ENCODE measurements around the gene SAMHD1. TPM values are rescaled to one million over a fixed set of nuclear protein-coding genes. Genes with fewer than 3 reads are reported as not detected.

The SAMHD1 gene
- total RNA-seq, 2 experiments from 2014 or later, result 29.9 to 33.5 TPM

DNA sequence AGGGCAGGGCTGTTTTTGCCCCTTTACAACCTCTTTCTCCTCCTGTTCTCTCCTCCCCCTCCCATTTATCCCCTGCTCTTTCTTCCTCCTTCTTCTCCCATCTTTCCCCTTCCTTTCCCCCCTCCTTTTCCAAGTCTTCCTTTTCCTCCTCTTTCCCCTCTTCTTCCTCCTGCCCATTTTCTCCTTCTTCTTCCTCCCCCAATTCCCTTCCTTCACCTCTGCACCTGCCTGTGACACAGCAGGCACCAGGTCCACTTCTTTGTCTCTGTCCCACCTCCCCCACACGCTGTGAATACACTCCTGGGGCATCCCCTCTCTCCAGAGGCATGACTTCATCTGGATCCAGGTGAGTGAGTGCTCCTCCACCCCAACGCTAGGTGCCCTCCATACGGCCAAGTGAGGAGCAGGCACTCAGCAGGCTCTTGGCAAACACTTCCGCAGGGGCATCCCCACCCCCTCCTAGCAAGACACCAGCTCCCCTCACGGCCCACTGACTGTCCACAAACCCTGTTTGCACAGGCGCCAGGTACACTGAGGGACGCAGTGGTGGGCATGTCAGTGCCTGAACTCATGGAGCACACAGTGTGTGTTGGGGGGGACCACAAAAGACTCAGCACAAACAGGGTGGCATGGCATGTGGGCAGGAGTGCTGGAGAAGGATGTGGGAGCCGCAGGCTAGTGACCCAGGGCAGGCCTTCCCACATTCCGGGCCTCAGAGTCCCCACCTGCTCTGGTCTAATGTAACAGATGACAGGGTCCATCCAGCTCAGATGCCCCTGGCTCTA is 86.2 kb downstream of the SAMHD1 start:
- DNase-seq, result no peak
- no peaks in the 10 kb centered on the region for H3K4me1 Mint-ChIP-seq (ENCODE audit: low read depth)
- intact Hi-C loops (cut with micrococcal nuclease), result loop anchor here (2.0 kb wide), 1 partner anchor 30 kb away; no protein-coding TSS in a partner anchor
- no peak overlapping the region for H3K27ac Mint-ChIP-seq
- no peaks in the 10 kb centered on the region for H3K36me3 Mint-ChIP-seq (ENCODE audit: low read depth)
- CTCF ChIA-PET, result interaction anchor here (1.2 to 2.1 kb wide), 2 partner anchors 22 to 30 kb away, joined by 5 to 11 read pairs; no protein-coding TSS in a partner anchor
- peak overlapping the region; percentile 77 for H3K4me3 Mint-ChIP-seq
- no peaks in the 10 kb centered on the region for H3K9me3 Mint-ChIP-seq
- peaks cover 21% of the 10 kb centered on the region for H3K27me3 Mint-ChIP-seq (ENCODE audit: low read depth)

DNA sequence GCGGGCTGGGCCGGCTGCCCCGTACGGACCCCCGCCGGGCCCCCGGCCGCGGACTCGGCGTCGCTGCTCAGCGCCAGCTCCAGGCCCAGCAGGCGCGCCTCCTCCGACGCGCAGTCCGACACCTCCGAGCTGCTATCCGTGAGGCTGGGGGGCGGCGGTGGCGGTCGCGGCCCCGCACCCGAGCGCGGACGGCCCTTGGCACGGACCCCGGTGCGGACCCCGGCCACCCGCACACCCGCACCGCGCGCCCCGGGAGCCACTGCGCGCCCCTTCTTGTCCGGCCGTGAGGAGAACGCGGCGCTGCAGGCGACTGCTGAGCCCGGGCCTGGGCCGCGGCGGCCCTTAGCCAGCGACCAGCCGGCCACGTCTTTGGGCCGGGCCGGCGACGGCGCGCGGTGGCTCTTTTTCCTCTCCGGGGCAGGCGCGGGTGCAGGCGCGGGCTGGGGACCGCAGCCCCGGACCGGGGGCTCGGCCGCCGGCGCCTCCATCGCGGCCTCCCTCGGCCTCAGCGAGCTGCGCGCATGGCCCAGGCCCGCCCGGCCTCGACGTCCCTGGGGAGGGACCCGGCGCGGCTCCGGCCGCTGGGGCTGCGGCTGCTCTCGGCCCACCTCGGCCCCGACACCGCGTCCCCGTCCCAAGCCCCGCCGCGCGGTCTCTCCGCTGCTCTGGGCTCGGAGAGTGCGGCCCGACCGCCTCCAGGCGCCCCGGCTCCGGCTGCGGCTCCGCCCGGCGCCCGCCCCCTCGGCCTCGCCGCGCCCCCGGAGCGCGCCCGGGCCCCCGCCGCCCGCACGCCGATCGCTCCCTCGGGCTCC is 88.4 kb downstream of the SAMHD1 start:
- CTCF ChIA-PET, result interaction anchor here (0.6 to 2.1 kb wide), 12 partner anchors 9 to 230 kb away, joined by 3 to 11 read pairs (median 4); partner anchors contain the start of gene DSN1
- H3K4me1 Mint-ChIP-seq (ENCODE audit: low read depth), result no peaks in the 10 kb centered on the region
- no peak overlapping the region for H3K27ac Mint-ChIP-seq
- DNase-seq, result no peak
- no peaks in the 10 kb centered on the region for H3K36me3 Mint-ChIP-seq (ENCODE audit: low read depth)
- H3K4me3 Mint-ChIP-seq, result no peak overlapping the region
- peaks cover 21% of the 10 kb centered on the region for H3K27me3 Mint-ChIP-seq (ENCODE audit: low read depth)
- intact Hi-C loops (cut with micrococcal nuclease), result no loop called here
- H3K9me3 Mint-ChIP-seq, result no peaks in the 10 kb centered on the region

DNA sequence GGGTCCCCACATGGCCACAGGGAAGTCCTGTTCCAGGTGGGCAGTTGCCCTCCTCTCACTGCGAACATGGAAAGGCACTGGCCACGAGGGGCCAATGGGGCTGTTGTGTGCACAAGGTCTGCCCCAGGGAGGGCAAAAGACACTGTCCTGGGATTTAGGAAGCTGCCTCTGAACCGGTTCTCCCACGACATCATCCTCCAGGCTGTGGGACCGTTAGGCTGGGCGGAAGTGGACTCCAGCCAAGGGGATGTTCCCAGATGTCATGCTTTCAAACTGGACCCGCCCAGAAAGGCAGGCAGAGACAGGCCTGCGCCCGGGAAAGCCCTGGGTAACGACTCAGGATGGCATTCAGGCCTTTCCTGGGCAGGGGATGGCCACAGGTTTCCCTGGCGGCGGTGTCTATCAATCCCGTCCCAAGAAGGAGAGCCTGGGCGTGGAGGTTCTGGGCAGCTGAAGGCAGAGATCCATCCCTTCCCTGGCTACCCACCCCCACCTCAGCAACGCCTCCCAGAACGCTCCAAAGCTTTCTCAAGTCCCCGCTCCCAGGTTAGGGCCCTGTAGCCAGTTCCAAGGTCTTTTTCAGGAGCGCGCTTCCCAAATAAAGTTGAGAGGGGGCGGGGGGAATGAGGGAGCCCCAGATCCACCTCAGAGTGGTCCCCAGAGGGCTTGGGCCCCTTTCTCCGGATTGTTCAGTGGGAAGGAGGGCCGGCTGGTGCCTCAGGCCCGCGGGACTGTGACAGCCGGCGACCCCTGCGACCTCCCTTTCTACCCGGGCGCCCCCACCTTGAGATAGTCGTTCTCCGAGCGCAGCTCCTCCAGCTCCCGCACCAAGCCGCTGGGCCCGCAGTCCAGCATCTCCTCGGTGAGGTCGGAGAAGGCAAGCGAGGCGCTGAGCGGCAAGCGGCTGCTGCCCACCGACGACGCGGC is 89.4 kb downstream of the SAMHD1 start:
- Mint-ChIP-seq H3K9me3 (no peaks in the 10 kb centered on the region), H3K36me3 (ENCODE audit: low read depth) (no peaks in the 10 kb centered on the region), H3K4me1 (ENCODE audit: low read depth) (peaks cover 2% of the 10 kb centered on the region), H3K27me3 (ENCODE audit: low read depth) (peaks cover 21% of the 10 kb centered on the region), H3K27ac (no peak overlapping the region), H3K4me3 (peak overlapping the region; percentile 28)
- intact Hi-C loops (cut with micrococcal nuclease), result no loop called here
- DNase-seq, result no peak
- CTCF ChIA-PET, result interaction anchor here (0.6 to 2.0 kb wide), 2 partner anchors 27 to 251 kb away, joined by 4 to 5 read pairs; no protein-coding TSS in a partner anchor

DNA sequence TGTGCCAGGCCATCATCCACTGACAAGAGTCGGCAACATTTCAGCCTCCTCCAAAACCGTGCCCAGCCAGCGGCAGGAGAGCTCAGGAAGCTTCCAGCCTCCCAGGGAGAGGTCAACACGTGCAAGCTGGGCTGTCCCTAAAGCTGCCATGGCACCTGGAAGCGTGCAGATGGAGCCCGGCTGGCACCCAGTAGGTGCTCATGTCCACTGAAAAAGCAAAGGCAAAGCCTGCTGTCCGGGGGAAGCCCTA is 90.0 kb downstream of the SAMHD1 start:
- Mint-ChIP-seq H3K9me3 (no peaks in the 10 kb centered on the region), H3K4me3 (peak overlapping the region; percentile 0), H3K36me3 (ENCODE audit: low read depth) (no peaks in the 10 kb centered on the region), H3K27me3 (ENCODE audit: low read depth) (peaks cover 21% of the 10 kb centered on the region), H3K4me1 (ENCODE audit: low read depth) (peaks cover 8% of the 10 kb centered on the region), H3K27ac (no peak overlapping the region)
- intact Hi-C loops (cut with micrococcal nuclease), result no loop called here
- DNase-seq, result no peak
- CTCF ChIA-PET, result interaction anchor here (0.6 to 2.0 kb wide), 3 partner anchors 26 to 250 kb away, joined by 3 to 5 read pairs (median 4); no protein-coding TSS in a partner anchor

DNA sequence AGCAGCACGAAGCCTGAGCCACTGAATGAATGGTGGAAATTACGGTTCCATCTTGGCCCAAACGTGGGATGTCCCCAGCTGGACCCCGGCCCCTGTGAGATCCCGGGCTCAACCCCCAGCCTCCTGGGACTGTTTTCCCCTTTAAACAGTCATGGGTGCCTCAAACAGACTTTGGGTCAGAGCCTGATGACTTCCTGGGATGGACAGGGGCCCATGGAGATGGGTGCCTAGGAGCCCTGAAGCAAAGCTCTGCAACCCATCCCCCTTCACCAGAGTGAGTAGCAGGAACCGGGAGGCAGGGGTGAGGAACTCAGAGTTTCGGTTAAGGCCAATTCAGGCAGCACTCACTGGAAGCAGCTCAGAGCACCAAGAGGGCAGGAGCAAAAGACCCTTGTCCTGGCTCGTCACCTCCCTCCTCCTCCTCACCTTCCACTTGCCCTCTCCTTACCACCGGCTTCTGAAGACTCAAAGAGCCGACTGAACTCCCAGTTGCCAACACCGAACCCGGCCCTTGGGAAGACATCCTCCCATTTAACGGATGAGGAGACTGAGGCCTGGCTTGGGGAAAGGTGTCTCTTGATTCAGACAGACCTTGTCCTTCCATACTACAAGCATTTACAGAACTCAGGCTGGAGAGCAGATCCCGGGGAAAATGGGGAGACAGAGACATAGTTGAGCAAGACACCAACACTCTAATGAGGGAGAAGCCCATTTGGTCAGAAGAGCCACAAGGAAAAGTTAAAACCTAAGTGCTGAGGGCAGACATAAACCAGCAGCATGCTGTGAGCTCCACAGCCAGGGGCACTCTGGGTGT is 90.5 kb downstream of the SAMHD1 start:
- Mint-ChIP-seq H3K4me1 (ENCODE audit: low read depth) (peaks cover 13% of the 10 kb centered on the region), H3K27ac (no peak overlapping the region), H3K27me3 (ENCODE audit: low read depth) (peaks cover 21% of the 10 kb centered on the region), H3K36me3 (ENCODE audit: low read depth) (no peaks in the 10 kb centered on the region), H3K9me3 (no peaks in the 10 kb centered on the region), H3K4me3 (peak overlapping the region; percentile 0)
- DNase-seq, result no peak
- CTCF ChIA-PET, result interaction anchor here (0.7 to 2.0 kb wide), 3 partner anchors 26 to 52 kb away, joined by 3 to 5 read pairs (median 3); no protein-coding TSS in a partner anchor
- intact Hi-C loops (cut with micrococcal nuclease), result no loop called here

DNA sequence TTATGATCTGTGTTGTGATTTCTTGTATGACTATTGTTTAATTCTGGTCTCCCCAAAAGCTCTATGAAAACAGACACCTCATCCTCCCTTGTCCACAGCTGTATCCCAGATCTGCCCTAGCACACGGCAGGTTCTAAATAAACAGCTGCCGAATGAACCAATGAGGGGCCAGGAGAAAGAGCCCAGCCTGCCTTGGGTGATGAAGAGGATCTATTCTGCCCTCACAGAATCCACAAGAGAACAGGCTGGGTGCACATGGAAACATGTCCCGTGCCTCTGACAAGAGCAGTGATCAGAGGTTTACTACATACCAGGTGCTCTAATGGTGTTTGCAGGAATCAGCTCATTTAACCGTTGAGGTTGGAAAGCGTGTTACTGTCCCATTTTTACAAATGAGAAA is 91.2 kb downstream of the SAMHD1 start:
- Mint-ChIP-seq H3K27ac (no peak overlapping the region), H3K9me3 (no peaks in the 10 kb centered on the region), H3K4me3 (no peak overlapping the region), H3K36me3 (ENCODE audit: low read depth) (no peaks in the 10 kb centered on the region), H3K4me1 (ENCODE audit: low read depth) (peaks cover 16% of the 10 kb centered on the region), H3K27me3 (ENCODE audit: low read depth) (peaks cover 17% of the 10 kb centered on the region)
- CTCF ChIA-PET, result interaction anchor here (1.0 kb wide), 1 partner anchor 52 kb away, joined by 3 read pairs; no protein-coding TSS in a partner anchor
- DNase-seq, result no peak
- intact Hi-C loops (cut with micrococcal nuclease), result no loop called here

DNA sequence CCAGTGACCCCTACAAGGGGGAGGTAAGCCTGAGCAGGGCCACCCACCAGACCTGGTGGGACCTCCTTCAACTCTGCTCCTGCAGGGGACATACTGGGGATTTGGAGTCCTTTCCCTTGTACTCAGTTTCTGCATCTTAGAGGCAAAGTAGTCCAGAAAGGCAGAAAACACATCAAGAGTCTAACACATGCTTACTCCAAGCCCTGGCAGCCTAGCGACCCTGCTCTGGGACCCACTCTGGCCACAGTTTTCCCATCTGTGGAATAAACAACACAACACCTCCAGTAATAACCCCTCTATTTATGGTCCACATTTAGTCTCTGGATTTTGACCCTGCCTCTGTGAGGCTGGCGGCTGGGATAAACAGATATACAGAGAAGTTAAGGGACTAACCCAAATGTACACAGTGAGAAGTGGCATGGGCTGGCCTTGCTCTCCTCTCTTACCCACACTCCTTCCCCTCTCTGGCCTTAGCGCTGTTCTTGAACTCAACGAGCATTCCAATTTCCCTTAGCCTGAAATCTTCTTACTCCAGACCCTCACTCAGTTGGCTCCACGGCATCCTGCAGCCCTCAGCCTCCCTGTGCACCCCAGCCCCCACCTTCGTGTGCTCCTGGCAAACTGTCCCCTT is 91.7 kb downstream of the SAMHD1 start:
- H3K27ac Mint-ChIP-seq, result no peak overlapping the region
- CTCF ChIA-PET, result interaction anchor here (1.0 kb wide), 1 partner anchor 51 kb away, joined by 3 read pairs; no protein-coding TSS in a partner anchor
- no peaks in the 10 kb centered on the region for H3K36me3 Mint-ChIP-seq (ENCODE audit: low read depth)

DNA sequence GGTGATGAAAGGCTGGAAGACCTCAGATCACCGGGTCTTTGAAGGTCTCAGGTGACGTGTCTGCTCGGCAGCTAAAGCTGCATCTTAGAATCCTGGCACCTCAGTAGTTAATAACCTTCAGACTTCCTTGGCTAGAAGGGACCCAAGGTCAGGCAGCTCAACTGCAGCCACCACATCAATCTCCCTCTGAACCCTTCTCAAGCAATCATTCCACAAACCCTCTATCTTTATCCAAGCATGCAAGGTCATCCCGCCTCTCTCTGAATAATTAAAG is 92.3 kb downstream of the SAMHD1 start:
- Mint-ChIP-seq H3K36me3 (ENCODE audit: low read depth) (no peaks in the 10 kb centered on the region), H3K9me3 (no peaks in the 10 kb centered on the region), H3K4me1 (ENCODE audit: low read depth) (peaks cover 16% of the 10 kb centered on the region), H3K27ac (no peak overlapping the region), H3K4me3 (no peak overlapping the region), H3K27me3 (ENCODE audit: low read depth) (peaks cover 9% of the 10 kb centered on the region)
- CTCF ChIA-PET, result no interaction called here
- no peak for DNase-seq
- intact Hi-C loops (cut with micrococcal nuclease), result no loop called here

More for the DNA sequence above, 91.7 kb downstream of the SAMHD1 start:
- Mint-ChIP-seq H3K27me3 (ENCODE audit: low read depth) (peaks cover 11% of the 10 kb centered on the region), H3K9me3 (no peaks in the 10 kb centered on the region), H3K4me1 (ENCODE audit: low read depth) (peaks cover 16% of the 10 kb centered on the region), H3K4me3 (no peak overlapping the region)
- intact Hi-C loops (cut with micrococcal nuclease), result no loop called here
- no peak for DNase-seq

DNA sequence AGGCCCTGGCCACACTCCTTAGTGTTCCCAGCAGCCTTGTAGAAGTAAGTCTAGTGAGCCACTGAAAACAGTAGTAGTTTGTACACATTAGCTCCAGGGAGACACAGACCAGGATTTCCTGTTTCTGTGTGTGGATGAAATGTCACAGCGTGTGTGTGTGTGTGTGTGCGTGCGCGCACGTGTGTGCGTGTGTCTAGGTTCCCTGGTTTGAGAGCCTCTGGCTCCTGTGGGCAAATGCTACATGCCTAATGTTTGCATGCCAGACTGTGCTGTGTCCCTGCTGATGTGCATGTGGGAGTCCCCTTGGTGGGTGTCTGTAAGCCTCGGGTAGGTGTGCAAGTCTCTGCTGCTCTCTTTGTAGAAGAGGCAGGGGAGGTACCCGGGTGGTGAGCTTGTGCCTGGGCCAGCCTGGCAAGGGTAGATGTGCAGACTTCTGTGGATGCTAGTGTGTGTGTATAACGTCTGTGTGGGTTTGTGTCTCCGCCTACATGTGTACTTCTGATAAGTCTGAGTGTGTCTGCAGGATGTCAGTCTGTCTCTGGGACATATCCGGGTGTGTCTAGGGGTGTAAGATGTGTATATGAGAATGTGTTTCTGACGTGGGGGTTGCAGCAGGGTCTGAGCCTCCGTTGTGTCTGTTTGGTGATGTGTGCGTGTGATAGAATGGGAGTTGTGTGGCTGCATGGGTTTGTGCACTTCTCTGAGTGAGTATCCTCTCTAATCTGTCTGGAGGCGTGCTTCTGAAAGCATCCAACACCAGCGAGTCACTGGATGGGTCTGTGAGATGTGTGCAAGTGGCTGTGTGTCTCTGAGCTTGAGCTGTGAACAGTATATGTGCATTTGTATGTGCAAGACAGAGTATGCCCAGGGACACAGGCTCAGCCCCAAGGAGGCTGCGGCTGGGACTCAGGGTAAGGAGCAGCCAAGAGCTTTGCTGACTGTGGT is 94.5 kb downstream of the SAMHD1 start:
- peak; percentile 69 for DNase-seq
- Mint-ChIP-seq H3K9me3 (no peaks in the 10 kb centered on the region), H3K4me3 (no peak overlapping the region), H3K27me3 (ENCODE audit: low read depth) (peaks cover 7% of the 10 kb centered on the region), H3K4me1 (ENCODE audit: low read depth) (peaks cover 16% of the 10 kb centered on the region), H3K36me3 (ENCODE audit: low read depth) (no peaks in the 10 kb centered on the region), H3K27ac (no peak overlapping the region)
- intact Hi-C loops (cut with micrococcal nuclease), result loop anchor here (2.0 kb wide), 1 partner anchor 22 kb away; no protein-coding TSS in a partner anchor
- CTCF ChIA-PET, result interaction anchor here (0.9 to 2.5 kb wide), 5 partner anchors 10 to 49 kb away, joined by 3 to 6 read pairs (median 6); no protein-coding TSS in a partner anchor

DNA sequence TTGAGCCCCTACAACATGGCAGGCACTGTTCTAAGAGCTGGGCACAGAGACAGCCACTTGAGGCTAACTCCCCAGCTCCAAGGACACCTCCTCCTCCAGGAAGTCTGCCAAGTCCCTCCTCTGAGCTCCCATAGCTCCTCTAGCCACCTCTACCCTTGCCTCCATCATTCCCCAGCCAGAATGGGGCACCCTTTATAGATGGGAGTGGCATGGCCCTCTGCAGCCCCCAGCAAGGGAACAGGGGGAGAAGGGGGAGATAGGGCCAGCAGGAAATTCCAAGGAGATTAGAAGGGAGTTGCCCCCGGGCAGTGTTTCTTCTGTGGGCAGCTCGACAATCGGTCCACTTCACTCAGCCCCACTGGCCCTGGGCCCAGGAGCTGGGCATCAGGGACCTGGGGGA is 95.3 kb downstream of the SAMHD1 start:
- Mint-ChIP-seq H3K27ac (no peak overlapping the region), H3K4me1 (ENCODE audit: low read depth) (peaks cover 16% of the 10 kb centered on the region), H3K9me3 (no peaks in the 10 kb centered on the region), H3K4me3 (no peak overlapping the region), H3K36me3 (ENCODE audit: low read depth) (no peaks in the 10 kb centered on the region), H3K27me3 (ENCODE audit: low read depth) (peaks cover under 1% of the 10 kb centered on the region)
- DNase-seq, result no peak
- intact Hi-C loops (cut with micrococcal nuclease), result loop anchor here (2.0 kb wide), 1 partner anchor 21 kb away; no protein-coding TSS in a partner anchor
- CTCF ChIA-PET, result interaction anchor here (1.1 to 2.5 kb wide), 4 partner anchors 15 to 48 kb away, joined by 3 to 6 read pairs (median 6); no protein-coding TSS in a partner anchor

Measured in activated naive CD4-positive, alpha-beta T cell treated with anti-CD3 and anti-CD28 coated beads for 36 hours (primary cell).